ENCODE results near the gene EDAR. TPM values are rescaled to one million over a fixed set of nuclear protein-coding genes. Genes with fewer than 3 reads are reported as not detected.

EDAR gene
- polyA plus RNA-seq, 2 of the 4 experiments (the other 2 are of a cell fraction): 0.05 to 0.26 TPM

DNA sequence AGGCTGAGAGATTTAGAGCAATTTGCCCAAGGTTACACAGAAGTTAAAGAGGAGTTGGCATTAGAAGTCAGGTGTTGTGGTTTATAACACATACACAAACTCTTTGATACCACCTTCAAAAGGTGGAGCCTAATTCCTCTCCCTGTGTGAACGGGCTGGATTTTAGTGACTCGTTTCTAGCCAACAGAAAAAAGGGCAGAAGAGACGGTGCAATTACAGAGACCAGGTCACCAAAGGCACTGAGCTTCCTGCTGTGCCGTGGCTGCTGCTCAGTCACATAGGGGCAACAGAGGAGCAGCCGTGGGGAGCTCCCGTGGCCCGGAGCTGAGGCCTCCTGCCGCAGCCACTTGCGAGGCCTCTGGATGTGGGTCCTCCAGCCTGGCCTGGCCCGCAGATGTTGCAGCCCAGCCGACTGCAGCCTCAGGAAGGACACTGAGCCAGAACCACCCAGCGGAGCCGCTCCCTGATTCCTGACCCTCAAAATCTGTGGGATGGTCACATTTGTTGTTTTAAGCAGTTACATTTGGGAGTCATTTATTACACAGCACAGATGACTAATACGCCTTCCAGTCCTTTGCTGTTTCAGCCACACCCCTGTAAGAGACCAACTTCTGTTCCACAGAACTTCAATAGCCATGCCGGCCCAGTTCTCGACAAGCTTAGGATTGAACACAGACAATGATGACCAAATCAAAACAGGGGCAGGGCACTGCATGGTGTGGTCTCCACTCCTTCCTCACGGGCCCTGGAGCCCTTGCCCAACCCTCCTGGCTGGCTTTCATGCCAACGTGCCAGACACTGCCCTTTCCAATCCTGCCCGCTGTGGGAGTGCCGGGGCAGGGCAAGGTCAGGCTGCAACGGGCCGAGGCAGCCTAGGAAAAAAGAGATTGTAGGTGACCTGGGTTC is 17.1 kb downstream of the EDAR start:
- ChIA-PET POLR2A (interaction anchor here (0.8 to 1.1 kb wide), 2 partner anchors 10 to 115 kb away, joined by 3 to 6 read pairs; no protein-coding TSS in a partner anchor), CTCF (interaction anchor here (0.7 to 2.1 kb wide), 8 partner anchors 9 to 43 kb away, joined by 3 to 9 read pairs (median 3); no protein-coding TSS in a partner anchor)
- Histone ChIP-seq H3K9me3 (no peaks in the 10 kb centered on the region), H3K4me1 (peaks cover 46% of the 10 kb centered on the region), H3K27ac (peak overlapping the region; percentile 57 to 79), H3K4me3 (no peak overlapping the region), H3K4me2 (peak overlapping the region; percentile 38)
- no peak for FAIRE-seq
- 22% methylated on average over 20 of the region's 22 CpGs for WGBS (ENCODE audit: missing lambda C conversion rate)
- peak; percentile 65 to 76 for DNase-seq (ENCODE audit: low read depth in 1 of 2, low spot score in 1 of 2)
- TF ChIP-seq, protein P1, sequence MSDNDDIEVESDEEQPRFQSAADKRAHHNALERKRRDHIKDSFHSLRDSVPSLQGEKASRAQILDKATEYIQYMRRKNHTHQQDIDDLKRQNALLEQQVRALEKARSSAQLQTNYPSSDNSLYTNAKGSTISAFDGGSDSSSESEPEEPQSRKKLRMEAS (IDR thresholded peaks at IDR 0.05): peak; percentile 12; the same call in 1 of the 2 replicates
- TF ChIP-seq FOSL2 (IDR thresholded peaks at IDR 0.05): peak; percentile 33; the same call in 1 of the 2 replicates
- 0 out of 2 replicates have a peak, but pooled peaks have one; percentile 47 for TF ChIP-seq FOSL2 (CRISPR knock-in tag; IDR thresholded peaks at IDR 0.05)
- 0 out of 5 replicates have a peak, but pooled peaks of 1 of the 2 experiments have one; percentile 21 for TF ChIP-seq EP300 (IDR thresholded peaks at IDR 0.05)
- TF ChIP-seq JUN (IDR thresholded peaks at IDR 0.05): no peak
- TF ChIP-seq FOXS1 (CRISPR knock-in tag; IDR thresholded peaks at IDR 0.05): no peak
- peak; percentile 17; the same call in 1 of the 2 replicates for TF ChIP-seq JUNB (IDR thresholded peaks at IDR 0.05)
- TF ChIP-seq, protein P2, sequence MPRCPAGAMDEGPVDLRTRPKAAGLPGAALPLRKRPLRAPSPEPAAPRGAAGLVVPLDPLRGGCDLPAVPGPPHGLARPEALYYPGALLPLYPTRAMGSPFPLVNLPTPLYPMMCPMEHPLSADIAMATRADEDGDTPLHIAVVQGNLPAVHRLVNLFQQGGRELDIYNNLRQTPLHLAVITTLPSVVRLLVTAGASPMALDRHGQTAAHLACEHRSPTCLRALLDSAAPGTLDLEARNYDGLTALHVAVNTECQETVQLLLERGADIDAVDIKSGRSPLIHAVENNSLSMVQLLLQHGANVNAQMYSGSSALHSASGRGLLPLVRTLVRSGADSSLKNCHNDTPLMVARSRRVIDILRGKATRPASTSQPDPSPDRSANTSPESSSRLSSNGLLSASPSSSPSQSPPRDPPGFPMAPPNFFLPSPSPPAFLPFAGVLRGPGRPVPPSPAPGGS (IDR thresholded peaks at IDR 0.05): 0 out of 3 replicates have a peak, but pooled peaks have one; percentile 5
- peak; percentile 70 to 75 for ATAC-seq

DNA sequence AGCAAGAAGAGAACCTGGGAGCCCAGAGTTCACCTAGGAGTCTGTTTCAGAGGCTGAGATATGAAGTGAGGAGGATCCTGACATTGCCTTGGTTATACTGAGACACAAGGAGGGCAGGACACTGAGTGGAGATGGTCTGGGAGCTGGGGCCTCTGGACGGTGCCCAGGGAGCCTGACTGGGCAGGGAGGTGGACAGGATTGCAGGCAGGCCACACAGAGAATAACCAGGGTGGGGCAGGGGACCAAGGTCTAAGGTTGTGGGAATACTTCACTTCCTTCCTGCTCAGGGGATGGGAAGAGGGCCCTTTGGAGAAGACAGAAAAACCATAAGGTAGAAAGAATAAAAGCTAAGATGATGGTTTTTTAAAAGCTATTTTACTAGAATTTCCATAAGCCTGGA is 18.7 kb downstream of the EDAR start:
- Histone ChIP-seq H3K9me3 (no peaks in the 10 kb centered on the region), H3K4me3 (no peak overlapping the region), H3K27ac (no peak overlapping the region; a peak in 1 of 6 replicates), H3K4me2 (no peak overlapping the region), H3K4me1 (peaks cover 40% of the 10 kb centered on the region)
- ATAC-seq: no peak
- TF ChIP-seq RFX5 (IDR thresholded peaks at IDR 0.05): no peak
- no peak for TF ChIP-seq EP300 (IDR thresholded peaks at IDR 0.05)
- no peak for TF ChIP-seq ZNF302 (CRISPR knock-in tag; IDR thresholded peaks at IDR 0.05)
- no peak for TF ChIP-seq JUNB (IDR thresholded peaks at IDR 0.05)
- TF ChIP-seq ZFP36 (IDR thresholded peaks at IDR 0.05; ENCODE audit: borderline replicate concordance, partially characterized antibody): no peak
- TF ChIP-seq ZC3H11A (IDR thresholded peaks at IDR 0.05): no peak
- TF ChIP-seq, protein P3, sequence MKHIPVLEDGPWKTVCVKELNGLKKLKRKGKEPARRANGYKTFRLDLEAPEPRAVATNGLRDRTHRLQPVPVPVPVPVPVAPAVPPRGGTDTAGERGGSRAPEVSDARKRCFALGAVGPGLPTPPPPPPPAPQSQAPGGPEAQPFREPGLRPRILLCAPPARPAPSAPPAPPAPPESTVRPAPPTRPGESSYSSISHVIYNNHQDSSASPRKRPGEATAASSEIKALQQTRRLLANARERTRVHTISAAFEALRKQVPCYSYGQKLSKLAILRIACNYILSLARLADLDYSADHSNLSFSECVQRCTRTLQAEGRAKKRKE (CRISPR knock-in tag; IDR thresholded peaks at IDR 0.05; ENCODE audit: low read depth): no peak
- TF ChIP-seq CHD4 (IDR thresholded peaks at IDR 0.05; ENCODE audit: borderline replicate concordance): no peak
- TF ChIP-seq, protein P4, sequence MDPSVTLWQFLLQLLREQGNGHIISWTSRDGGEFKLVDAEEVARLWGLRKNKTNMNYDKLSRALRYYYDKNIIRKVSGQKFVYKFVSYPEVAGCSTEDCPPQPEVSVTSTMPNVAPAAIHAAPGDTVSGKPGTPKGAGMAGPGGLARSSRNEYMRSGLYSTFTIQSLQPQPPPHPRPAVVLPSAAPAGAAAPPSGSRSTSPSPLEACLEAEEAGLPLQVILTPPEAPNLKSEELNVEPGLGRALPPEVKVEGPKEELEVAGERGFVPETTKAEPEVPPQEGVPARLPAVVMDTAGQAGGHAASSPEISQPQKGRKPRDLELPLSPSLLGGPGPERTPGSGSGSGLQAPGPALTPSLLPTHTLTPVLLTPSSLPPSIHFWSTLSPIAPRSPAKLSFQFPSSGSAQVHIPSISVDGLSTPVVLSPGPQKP (IDR thresholded peaks at IDR 0.05; ENCODE audit: low read depth, low read length): no peak
- TF ChIP-seq POLR2A (IDR thresholded peaks at IDR 0.05; ENCODE audit: low read length): no peak
- TF ChIP-seq, protein P5, sequence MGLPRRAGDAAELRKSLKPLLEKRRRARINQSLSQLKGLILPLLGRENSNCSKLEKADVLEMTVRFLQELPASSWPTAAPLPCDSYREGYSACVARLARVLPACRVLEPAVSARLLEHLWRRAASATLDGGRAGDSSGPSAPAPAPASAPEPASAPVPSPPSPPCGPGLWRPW (IDR thresholded peaks at IDR 0.05): no peak
- no peak for TF ChIP-seq HOXA7 (CRISPR knock-in tag; IDR thresholded peaks at IDR 0.05)
- no peak for TF ChIP-seq CHD2 (IDR thresholded peaks at IDR 0.05; ENCODE audit: low read length, partially characterized antibody)
- TF ChIP-seq ZSCAN20 (CRISPR knock-in tag; IDR thresholded peaks at IDR 0.05): no peak
- TF ChIP-seq, protein P2 (IDR thresholded peaks at IDR 0.05): no peak
- no peak for TF ChIP-seq CBX8 (IDR thresholded peaks at IDR 0.05)
- CTCF ChIA-PET: interaction anchor here (1.1 to 1.2 kb wide), 3 partner anchors 10 to 20 kb away, joined by 3 to 4 read pairs (median 3); partner anchors contain the start of gene EDAR
- WGBS (ENCODE audit: missing lambda C conversion rate): 59% methylated on average over 1 of the region's 1 CpG
- no peak for FAIRE-seq
- no peak for DNase-seq (ENCODE audit: low read depth in 1 of 2, low spot score in 1 of 2)
- POLR2A ChIA-PET: no interaction called here
